Neuronal stem cell (in vitro differentiated cells): ENCODE measurements around the gene MTMR3.

Experiments
- DNase-seq: peaks from one replicate; pipeline ENCODE4 v3.0.0-alpha.2; 2013; ENCODE audit warnings: low spot score
- H2AFZ ChIP-seq: one replicate; pipeline ENCODE4 v1.6.1; 2013; ENCODE audit warnings: mild to moderate bottlenecking, low read length, inconsistent platforms
- H2AK5ac ChIP-seq: 2 replicates; pipeline ENCODE4 v1.6.1; 2013; ENCODE audit warnings: low read depth, mild to moderate bottlenecking, inconsistent platforms, low read length, moderate library complexity, mixed read lengths
- H2BK120ac ChIP-seq: 2 replicates; pipeline ENCODE4 v1.6.1; 2013; ENCODE audit warnings: low read depth, mild to moderate bottlenecking, inconsistent platforms, low read length, moderate library complexity, mixed read lengths
- H2BK12ac ChIP-seq: one replicate; pipeline ENCODE4 v1.6.1; 2013; ENCODE audit warnings: low read length, inconsistent platforms
- H2BK15ac ChIP-seq: 2 replicates; pipeline ENCODE4 v1.6.1; 2013; ENCODE audit warnings: mild to moderate bottlenecking, low read length, inconsistent platforms, mixed read lengths
- H2BK5ac ChIP-seq: one replicate; pipeline ENCODE4 v1.6.1; 2013; ENCODE audit warnings: inconsistent platforms, mild to moderate bottlenecking, low read length, moderate library complexity
- H3K14ac ChIP-seq: one replicate; pipeline ENCODE4 v1.6.1; 2013; ENCODE audit warnings: low read length, inconsistent platforms
- H3K18ac ChIP-seq: 2 replicates; pipeline ENCODE4 v1.6.1; 2013; ENCODE audit warnings: low read length, inconsistent platforms
- H3K23ac ChIP-seq: 2 replicates; pipeline ENCODE4 v1.6.1; 2013; ENCODE audit warnings: low read depth, mild to moderate bottlenecking, mixed read lengths, low read length, inconsistent platforms; ENCODE audit not compliant: poor library complexity
- H3K27ac ChIP-seq: replicated peaks from 3 replicates; pipeline ENCODE4 v1.5.1; 2013; ENCODE audit warnings: low read length, inconsistent platforms
- H3K27me3 ChIP-seq, 3 experiments: 2 replicates each; pipeline ENCODE4 v1.6.1; 2013; ENCODE audit warnings: low read length in 3 of 3, mild to moderate bottlenecking in 2 of 3, inconsistent platforms in 1 of 3, low read depth in 1 of 3, mixed read lengths in 1 of 3, moderate library complexity in 1 of 3; ENCODE audit not compliant: control insufficient read depth in 3 of 3, insufficient read depth in 3 of 3
- H3K36me3 ChIP-seq, 2 donors: replicated peaks in 1 of 2; 2 replicates each; pipeline ENCODE4 v1.6.1; 2013; ENCODE audit warnings: low read length in 2 of 2; ENCODE audit not compliant: control insufficient read depth in 2 of 2, insufficient read depth in 2 of 2
- H3K4ac ChIP-seq: 2 replicates; pipeline ENCODE4 v1.6.1; 2013; ENCODE audit warnings: inconsistent platforms, mild to moderate bottlenecking, low read length, moderate library complexity
- H3K4me1 ChIP-seq, 2 donors: 1 replicate in 1 of 2; 2 replicates in 1 of 2; pipeline ENCODE4 v1.6.1; 2013; ENCODE audit warnings: low read length in 2 of 2, low read depth in 1 of 2; ENCODE audit not compliant: control insufficient read depth in 2 of 2, insufficient read depth in 1 of 2
- H3K4me2 ChIP-seq: one replicate; pipeline ENCODE4 v1.6.1; 2013; ENCODE audit warnings: mild to moderate bottlenecking, low read length, inconsistent platforms; ENCODE audit not compliant: insufficient read depth, poor library complexity, severe bottlenecking
- H3K4me3 ChIP-seq, 2 donors: 2 replicates each; pipeline ENCODE4 v1.5.1; 2013; ENCODE audit warnings: low read length in 2 of 2, mild to moderate bottlenecking in 2 of 2, inconsistent platforms in 1 of 2, moderate library complexity in 1 of 2
- H3K79me1 ChIP-seq: one replicate; pipeline ENCODE4 v1.6.1; 2013; ENCODE audit warnings: low read depth, mild to moderate bottlenecking, inconsistent platforms, low read length, moderate library complexity
- H3K9ac ChIP-seq: one replicate; pipeline ENCODE4 v1.6.1; 2013; ENCODE audit warnings: mild to moderate bottlenecking, low read depth, low read length, inconsistent platforms; ENCODE audit not compliant: poor library complexity
- H3K9me3 ChIP-seq, 2 donors: replicated peaks in 1 of 2; 2 replicates each; pipeline versions ENCODE3 to v1.6.1; 2013; ENCODE audit warnings: low read length in 2 of 2, mild to moderate bottlenecking in 2 of 2, inconsistent platforms in 1 of 2, low read depth in 1 of 2, mixed read lengths in 1 of 2, moderate library complexity in 1 of 2; ENCODE audit not compliant: control insufficient read depth in 2 of 2, insufficient read depth in 1 of 2
- H4K8ac ChIP-seq: one replicate; pipeline ENCODE4 v1.6.1; 2013; ENCODE audit warnings: low read depth, mild to moderate bottlenecking, inconsistent platforms, low read length, moderate library complexity
- H4K91ac ChIP-seq: one replicate; pipeline ENCODE4 v1.6.1; 2013; ENCODE audit warnings: low read length, low read depth, mild to moderate bottlenecking, inconsistent platforms; ENCODE audit not compliant: poor library complexity
- WGBS, 2 donors: extraction: QIAGEN DNeasy Blood & Tissue Kit; methylation state at CpG; one replicate each; pipeline ENCODE4 v1.1.7; 2013; ENCODE audit warnings: missing lambda C conversion rate in 2 of 2, mixed read lengths in 1 of 2; ENCODE audit not compliant: insufficient read length in 2 of 2, insufficient replicate concordance in 1 of 2; ENCODE audit errors: extremely low coverage in 2 of 2; 5-methylcytosine and 5-hydroxymethylcytosine counted together

The MTMR3 gene

DNA sequence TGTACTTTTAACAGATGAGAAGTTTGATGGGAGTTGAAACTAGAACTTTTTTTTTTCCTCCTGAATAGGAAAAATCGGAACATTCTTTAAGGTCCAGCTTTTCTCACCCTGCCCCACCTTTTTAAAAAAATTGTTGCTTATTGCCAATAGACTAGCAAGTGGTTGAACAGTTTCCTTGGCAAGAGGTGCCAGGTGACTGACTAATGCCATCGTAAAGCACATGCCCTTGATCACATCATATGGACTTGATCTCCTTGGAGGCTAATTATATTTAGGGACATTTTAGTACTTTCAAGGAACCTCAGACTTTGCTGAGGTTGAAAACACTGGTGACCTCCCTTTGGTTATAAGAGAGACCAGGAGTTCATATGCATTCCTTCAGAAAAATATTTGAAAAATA is 57.6 kb downstream of the MTMR3 start:
- WGBS, 2 donors, result no CpG with 5 or more reads among the region's 2 CpGs
- H3K27me3 ChIP-seq, result no peaks in the 10 kb centered on the region
- H4K8ac ChIP-seq, result no peak overlapping the region
- no peak overlapping the region for H3K23ac ChIP-seq
- H4K91ac ChIP-seq, result no peak overlapping the region
- no peak overlapping the region for H3K18ac ChIP-seq
- peaks cover 0 to 13% of the 10 kb centered on the region in 2 donors for H3K9me3 ChIP-seq
- no peak overlapping the region for H3K4me3 ChIP-seq
- H2AFZ ChIP-seq, result no peak overlapping the region
- no peaks in the 10 kb centered on the region for H3K79me1 ChIP-seq
- no peak overlapping the region for H2BK15ac ChIP-seq
- H3K4ac ChIP-seq, result no peak overlapping the region
- no peak overlapping the region for H2BK12ac ChIP-seq
- no peak overlapping the region for H2BK120ac ChIP-seq
- no peak overlapping the region for H3K4me2 ChIP-seq
- peaks cover 0 to 2% of the 10 kb centered on the region in 2 donors for H3K4me1 ChIP-seq
- no peak overlapping the region for H3K9ac ChIP-seq
- DNase-seq, result no peak
- no peak overlapping the region for H2BK5ac ChIP-seq
- no peaks in the 10 kb centered on the region for H3K36me3 ChIP-seq
- H2AK5ac ChIP-seq, result no peak overlapping the region
- H3K14ac ChIP-seq, result no peak overlapping the region
- H3K27ac ChIP-seq, result no peak overlapping the region

DNA sequence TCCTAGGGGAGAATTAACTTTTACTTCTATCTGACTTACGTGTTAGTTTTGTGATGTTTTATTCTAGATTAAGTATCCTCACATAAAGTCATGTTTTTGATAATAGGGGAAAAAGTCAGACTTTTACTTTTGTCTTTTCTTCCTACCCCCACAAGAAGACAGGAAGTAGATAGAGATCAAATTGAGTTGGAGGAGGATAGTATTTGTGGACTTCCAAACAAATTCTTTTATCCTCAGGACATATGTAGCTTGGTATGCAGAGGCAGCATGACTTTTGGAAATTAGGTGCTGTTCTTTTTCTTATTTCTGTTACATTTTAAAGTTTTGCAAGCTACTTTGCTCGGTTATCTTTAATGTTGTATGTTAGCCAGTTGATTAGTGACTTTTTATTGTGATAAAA is 61.4 kb downstream of the MTMR3 start:
- Histone ChIP-seq H3K4me1 (peaks cover 0 to 11% of the 10 kb centered on the region in 2 donors), H3K4me3 (no peak overlapping the region), H4K91ac (no peak overlapping the region), H2BK5ac (no peak overlapping the region), H3K23ac (no peak overlapping the region), H3K4ac (no peak overlapping the region), H2BK12ac (no peak overlapping the region), H3K9me3 (peaks cover 0 to 10% of the 10 kb centered on the region in 2 donors), H3K27me3 (no peaks in the 10 kb centered on the region), H3K9ac (no peak overlapping the region), H3K79me1 (peaks cover 2% of the 10 kb centered on the region), H2BK15ac (no peak overlapping the region), H3K14ac (no peak overlapping the region), H3K18ac (no peak overlapping the region), H3K4me2 (no peak overlapping the region), H2AK5ac (no peak overlapping the region), H2AFZ (no peak overlapping the region), H3K27ac (no peak overlapping the region), H4K8ac (no peak overlapping the region), H2BK120ac (no peak overlapping the region), H3K36me3 (no peaks in the 10 kb centered on the region)
- no CpG with 5 or more reads among the region's 2 CpGs for WGBS, 2 donors
- no peak for DNase-seq

DNA sequence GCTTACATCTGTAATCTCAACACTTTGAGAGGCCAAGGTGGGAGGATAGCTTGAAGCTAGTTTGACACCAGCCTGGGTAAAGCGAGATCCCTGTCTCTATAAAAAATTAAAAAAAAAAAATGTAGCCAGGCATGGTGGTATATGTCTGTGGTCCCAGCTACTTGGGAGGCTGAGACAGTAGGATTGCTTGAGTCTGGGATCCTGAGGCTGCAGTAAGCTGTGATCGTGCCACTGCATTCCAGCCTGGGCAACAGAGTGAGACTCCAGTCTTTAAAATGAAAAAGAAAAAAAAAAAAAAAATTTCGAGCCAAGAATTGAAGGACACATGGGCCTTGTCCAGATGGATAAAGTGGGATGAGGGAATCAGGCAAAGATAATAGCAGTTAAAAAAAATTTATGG is 62.5 kb downstream of the MTMR3 start:
- WGBS, 2 donors, result no CpG with 5 or more reads among the region's 3 CpGs
- Histone ChIP-seq H3K27me3 (no peaks in the 10 kb centered on the region), H3K4me1 (peaks cover 0 to 11% of the 10 kb centered on the region in 2 donors), H2BK5ac (no peak overlapping the region), H3K4me3 (no peak overlapping the region), H2BK15ac (no peak overlapping the region), H3K9me3 (peaks cover 0 to 5% of the 10 kb centered on the region in 2 donors), H3K4ac (no peak overlapping the region), H2AK5ac (no peak overlapping the region), H3K4me2 (no peak overlapping the region), H3K18ac (no peak overlapping the region), H2BK120ac (no peak overlapping the region), H2BK12ac (no peak overlapping the region), H4K91ac (no peak overlapping the region), H3K23ac (no peak overlapping the region), H2AFZ (no peak overlapping the region), H3K14ac (no peak overlapping the region), H3K79me1 (peaks cover 2% of the 10 kb centered on the region), H3K9ac (no peak overlapping the region), H3K27ac (no peak overlapping the region), H3K36me3 (no peaks in the 10 kb centered on the region), H4K8ac (no peak overlapping the region)
- no peak for DNase-seq

DNA sequence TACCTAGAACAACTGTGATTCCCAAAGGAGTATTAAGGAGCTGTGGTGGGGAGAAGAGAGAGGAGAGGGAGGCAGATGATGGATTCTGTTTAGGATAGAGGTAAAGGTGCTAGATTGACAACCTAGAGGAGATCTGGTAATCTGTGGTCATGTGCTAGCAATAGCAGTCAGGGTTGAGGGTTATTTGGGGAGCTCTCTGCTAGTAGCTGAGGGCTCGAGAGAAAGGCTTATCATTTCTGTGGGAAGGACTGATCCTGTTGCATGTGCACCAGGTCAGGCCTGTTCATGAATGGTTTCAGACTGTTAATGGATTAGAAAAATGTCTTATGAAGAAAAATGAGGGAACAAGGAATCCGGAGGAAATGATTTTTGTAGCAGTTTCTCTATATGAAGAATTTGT is 63.2 kb downstream of the MTMR3 start:
- no peak for DNase-seq
- Histone ChIP-seq H2BK5ac (no peak overlapping the region), H2BK120ac (no peak overlapping the region), H3K9ac (no peak overlapping the region), H4K8ac (no peak overlapping the region), H3K36me3 (no peaks in the 10 kb centered on the region), H3K18ac (no peak overlapping the region), H3K4ac (no peak overlapping the region), H3K27ac (no peak overlapping the region), H3K23ac (no peak overlapping the region), H3K4me3 (no peak overlapping the region), H3K4me2 (no peak overlapping the region), H3K79me1 (peaks cover 2% of the 10 kb centered on the region), H2BK12ac (no peak overlapping the region), H2AK5ac (no peak overlapping the region), H3K14ac (no peak overlapping the region), H3K9me3 (peaks cover 0 to 5% of the 10 kb centered on the region in 2 donors), H3K27me3 (no peaks in the 10 kb centered on the region), H3K4me1 (peaks cover 0 to 11% of the 10 kb centered on the region in 2 donors), H2AFZ (no peak overlapping the region), H4K91ac (no peak overlapping the region), H2BK15ac (no peak overlapping the region)
- WGBS, 2 donors, result no CpG with 5 or more reads among the region's 2 CpGs
